K562 (cell line): ENCODE results near the gene RBM45.

ENCODE experiments used
- HDAC6 ChIP-seq: IDR thresholded peaks from 2 replicates; pipeline ENCODE4 v1.6.1; 2012; ENCODE audit warnings: low read depth, mild to moderate bottlenecking, control low read depth, inconsistent platforms, low read length, moderate library complexity
- KDM5B ChIP-seq: fragments of 200-600 bp; sonication (generic); IDR thresholded peaks from 2 replicates; pipeline ENCODE4 v1.6.1; 2012; ENCODE audit warnings: low read depth, mild to moderate bottlenecking, moderate library complexity, low read length, control low read depth, inconsistent platforms; ENCODE audit not compliant: insufficient replicate concordance
- POLR2A ChIP-seq: fragments of 450-650 bp; conservative IDR thresholded peaks from 2 replicates; pipeline ENCODE4 v1.6.1; 2016
- SIX5 ChIP-seq, 2 experiments: IDR thresholded peaks; 2 replicates each; pipeline ENCODE4 v1.6.1; 2011; ENCODE audit warnings: low read length in 2 of 2, borderline replicate concordance in 1 of 2, low read depth in 1 of 2, mild to moderate bottlenecking in 1 of 2, moderate library complexity in 1 of 2; ENCODE audit not compliant: insufficient read depth in 1 of 2
- SMAD3 ChIP-seq: fragments of 450-650 bp; formaldehyde crosslinking; conservative IDR thresholded peaks from 2 replicates; pipeline ENCODE4 v1.4.0; 2020; ENCODE audit warnings: mild to moderate bottlenecking
- TAF1 ChIP-seq: IDR thresholded peaks from 2 replicates; pipeline ENCODE4 v1.6.1; 2011; ENCODE audit warnings: mild to moderate bottlenecking, low read length, moderate library complexity; ENCODE audit not compliant: insufficient read depth, control insufficient read depth, severe bottlenecking; ENCODE audit errors: extremely low read depth
- THRAP3 ChIP-seq: fragments of 450-650 bp; IDR thresholded peaks from 2 replicates; pipeline ENCODE4 v1.6.1; 2016; ENCODE audit warnings: mild to moderate bottlenecking, inconsistent platforms, borderline replicate concordance
- ZNF707 ChIP-seq: fragments of 250-450 bp; sonication (Bioruptor Pico); conservative IDR thresholded peaks from 2 replicates; pipeline ENCODE4 v1.8.0; 2022; ENCODE audit warnings: inconsistent platforms, mild to moderate bottlenecking, moderate library complexity
- TF ChIP-seq, protein P1 (sequence below): fragments of 250-450 bp; sonication (Bioruptor Pico); IDR thresholded peaks from 2 replicates; pipeline ENCODE4 v1.5.0; 2022; ENCODE audit warnings: mild to moderate bottlenecking
- TF ChIP-seq, protein P2 (sequence below): sonication (generic); formaldehyde crosslinking; IDR thresholded peaks from 2 replicates; pipeline ENCODE4 v1.8.0; 2022; ENCODE audit warnings: missing genetic modification reagents, mild to moderate bottlenecking, borderline replicate concordance
- TF ChIP-seq, protein P3 (sequence below): sonication (generic); formaldehyde crosslinking; IDR thresholded peaks from 2 replicates; pipeline ENCODE4 v1.8.0; 2022; ENCODE audit warnings: missing genetic modification reagents, mild to moderate bottlenecking, moderate library complexity, borderline replicate concordance

DNA sequence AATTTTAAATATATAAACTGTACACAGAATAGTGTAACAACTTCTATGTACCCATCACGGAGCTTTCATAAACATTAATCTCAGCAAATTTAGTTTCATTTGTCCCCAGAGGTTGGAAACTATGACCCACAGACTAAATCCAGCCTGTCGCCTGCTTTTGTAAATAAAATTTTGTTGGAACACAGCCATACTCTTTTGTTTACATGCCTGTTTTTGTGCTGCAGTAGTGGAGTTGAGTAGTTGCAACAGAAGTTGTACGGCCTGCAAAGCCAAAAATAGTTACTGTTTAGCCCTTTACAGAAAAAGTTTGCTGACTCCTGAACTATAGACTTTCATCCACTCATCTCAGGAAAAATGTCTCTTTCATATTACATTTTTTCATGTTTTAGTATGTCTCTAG is 39.8 kb downstream of the RBM45 start:
- TF ChIP-seq SIX5 (IDR thresholded peaks at IDR 0.05; ENCODE audit: borderline replicate concordance in 1 of 2, insufficient read depth in 1 of 2, low read depth in 1 of 2, low read length in 2 of 2) (no peak), KDM5B (no peak), POLR2A (no peak), SMAD3 (CRISPR knock-in tag) (no peak), THRAP3 (no peak), HDAC6 (no peak), ZNF707 (CRISPR knock-in tag) (no peak), TAF1 (no peak)
- TF ChIP-seq, protein P1, sequence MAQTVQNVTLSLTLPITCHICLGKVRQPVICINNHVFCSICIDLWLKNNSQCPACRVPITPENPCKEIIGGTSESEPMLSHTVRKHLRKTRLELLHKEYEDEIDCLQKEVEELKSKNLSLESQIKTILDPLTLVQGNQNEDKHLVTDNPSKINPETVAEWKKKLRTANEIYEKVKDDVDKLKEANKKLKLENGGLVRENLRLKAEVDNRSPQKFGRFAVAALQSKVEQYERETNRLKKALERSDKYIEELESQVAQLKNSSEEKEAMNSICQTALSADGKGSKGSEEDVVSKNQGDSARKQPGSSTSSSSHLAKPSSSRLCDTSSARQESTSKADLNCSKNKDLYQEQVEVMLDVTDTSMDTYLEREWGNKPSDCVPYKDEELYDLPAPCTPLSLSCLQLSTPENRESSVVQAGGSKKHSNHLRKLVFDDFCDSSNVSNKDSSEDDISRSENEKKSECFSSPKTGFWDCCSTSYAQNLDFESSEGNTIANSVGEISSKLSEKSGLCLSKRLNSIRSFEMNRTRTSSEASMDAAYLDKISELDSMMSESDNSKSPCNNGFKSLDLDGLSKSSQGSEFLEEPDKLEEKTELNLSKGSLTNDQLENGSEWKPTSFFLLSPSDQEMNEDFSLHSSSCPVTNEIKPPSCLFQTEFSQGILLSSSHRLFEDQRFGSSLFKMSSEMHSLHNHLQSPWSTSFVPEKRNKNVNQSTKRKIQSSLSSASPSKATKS: no peak
- TF ChIP-seq, protein P2, sequence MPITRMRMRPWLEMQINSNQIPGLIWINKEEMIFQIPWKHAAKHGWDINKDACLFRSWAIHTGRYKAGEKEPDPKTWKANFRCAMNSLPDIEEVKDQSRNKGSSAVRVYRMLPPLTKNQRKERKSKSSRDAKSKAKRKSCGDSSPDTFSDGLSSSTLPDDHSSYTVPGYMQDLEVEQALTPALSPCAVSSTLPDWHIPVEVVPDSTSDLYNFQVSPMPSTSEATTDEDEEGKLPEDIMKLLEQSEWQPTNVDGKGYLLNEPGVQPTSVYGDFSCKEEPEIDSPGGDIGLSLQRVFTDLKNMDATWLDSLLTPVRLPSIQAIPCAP (CRISPR knock-in tag): no peak
- TF ChIP-seq, protein P3, sequence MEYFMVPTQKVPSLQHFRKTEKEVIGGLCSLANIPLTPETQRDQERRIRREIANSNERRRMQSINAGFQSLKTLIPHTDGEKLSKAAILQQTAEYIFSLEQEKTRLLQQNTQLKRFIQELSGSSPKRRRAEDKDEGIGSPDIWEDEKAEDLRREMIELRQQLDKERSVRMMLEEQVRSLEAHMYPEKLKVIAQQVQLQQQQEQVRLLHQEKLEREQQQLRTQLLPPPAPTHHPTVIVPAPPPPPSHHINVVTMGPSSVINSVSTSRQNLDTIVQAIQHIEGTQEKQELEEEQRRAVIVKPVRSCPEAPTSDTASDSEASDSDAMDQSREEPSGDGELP: no peak
